ENCODE results near the gene COL17A1. TPM values are rescaled to one million over a fixed set of nuclear protein-coding genes. Genes with fewer than 3 reads are reported as not detected.

Gene COL17A1
- total and polyA plus RNA-seq, 2 experiments from 2014 or later, result 1.1 to 1.3 TPM

- Histone ChIP-seq H3F3A (replicated peaks; ENCODE audit: low read depth) (peaks cover 4% of the 10 kb centered on the region; the same call in 1 of the 2 replicates), H3K36me3 (ENCODE audit: insufficient read depth) (no peaks in the 10 kb centered on the region), H3K4me2 (peak overlapping the region; percentile 78), H2AFZ (peak overlapping the region; percentile 20; the same call in 1 of the 2 replicates), H3K27ac (ENCODE audit: low read depth) (peak overlapping the region; percentile 94), H4K20me1 (replicated peaks; ENCODE audit: insufficient read depth) (no peaks in the 10 kb centered on the region), H3K27me3 (ENCODE audit: insufficient read depth) (no peaks in the 10 kb centered on the region), H3K79me2 (replicated peaks; ENCODE audit: insufficient read depth) (no peaks in the 10 kb centered on the region), H3K4me3 (peak overlapping the region; percentile 71), H3K4me1 (ENCODE audit: insufficient read depth) (peaks cover 14% of the 10 kb centered on the region; the same call in 1 of the 2 replicates), H3K9me2 (ENCODE audit: insufficient read depth) (no peaks in the 10 kb centered on the region)
- no peak for TF ChIP-seq EZH2phosphoT487 (IDR thresholded peaks at IDR 0.05; ENCODE audit: unreplicated experiment)
- no peak for TF ChIP-seq ZNF331 (CRISPR knock-in tag; IDR thresholded peaks at IDR 0.05; ENCODE audit: low read depth)
- no peak for TF ChIP-seq NANOG (IDR thresholded peaks at IDR 0.05; ENCODE audit: borderline replicate concordance)
- TF ChIP-seq ETS1 (IDR thresholded peaks at IDR 0.05), result no peak
- no peak for TF ChIP-seq JUNB (IDR thresholded peaks at IDR 0.05; ENCODE audit: unreplicated experiment)
- TF ChIP-seq, protein P1, sequence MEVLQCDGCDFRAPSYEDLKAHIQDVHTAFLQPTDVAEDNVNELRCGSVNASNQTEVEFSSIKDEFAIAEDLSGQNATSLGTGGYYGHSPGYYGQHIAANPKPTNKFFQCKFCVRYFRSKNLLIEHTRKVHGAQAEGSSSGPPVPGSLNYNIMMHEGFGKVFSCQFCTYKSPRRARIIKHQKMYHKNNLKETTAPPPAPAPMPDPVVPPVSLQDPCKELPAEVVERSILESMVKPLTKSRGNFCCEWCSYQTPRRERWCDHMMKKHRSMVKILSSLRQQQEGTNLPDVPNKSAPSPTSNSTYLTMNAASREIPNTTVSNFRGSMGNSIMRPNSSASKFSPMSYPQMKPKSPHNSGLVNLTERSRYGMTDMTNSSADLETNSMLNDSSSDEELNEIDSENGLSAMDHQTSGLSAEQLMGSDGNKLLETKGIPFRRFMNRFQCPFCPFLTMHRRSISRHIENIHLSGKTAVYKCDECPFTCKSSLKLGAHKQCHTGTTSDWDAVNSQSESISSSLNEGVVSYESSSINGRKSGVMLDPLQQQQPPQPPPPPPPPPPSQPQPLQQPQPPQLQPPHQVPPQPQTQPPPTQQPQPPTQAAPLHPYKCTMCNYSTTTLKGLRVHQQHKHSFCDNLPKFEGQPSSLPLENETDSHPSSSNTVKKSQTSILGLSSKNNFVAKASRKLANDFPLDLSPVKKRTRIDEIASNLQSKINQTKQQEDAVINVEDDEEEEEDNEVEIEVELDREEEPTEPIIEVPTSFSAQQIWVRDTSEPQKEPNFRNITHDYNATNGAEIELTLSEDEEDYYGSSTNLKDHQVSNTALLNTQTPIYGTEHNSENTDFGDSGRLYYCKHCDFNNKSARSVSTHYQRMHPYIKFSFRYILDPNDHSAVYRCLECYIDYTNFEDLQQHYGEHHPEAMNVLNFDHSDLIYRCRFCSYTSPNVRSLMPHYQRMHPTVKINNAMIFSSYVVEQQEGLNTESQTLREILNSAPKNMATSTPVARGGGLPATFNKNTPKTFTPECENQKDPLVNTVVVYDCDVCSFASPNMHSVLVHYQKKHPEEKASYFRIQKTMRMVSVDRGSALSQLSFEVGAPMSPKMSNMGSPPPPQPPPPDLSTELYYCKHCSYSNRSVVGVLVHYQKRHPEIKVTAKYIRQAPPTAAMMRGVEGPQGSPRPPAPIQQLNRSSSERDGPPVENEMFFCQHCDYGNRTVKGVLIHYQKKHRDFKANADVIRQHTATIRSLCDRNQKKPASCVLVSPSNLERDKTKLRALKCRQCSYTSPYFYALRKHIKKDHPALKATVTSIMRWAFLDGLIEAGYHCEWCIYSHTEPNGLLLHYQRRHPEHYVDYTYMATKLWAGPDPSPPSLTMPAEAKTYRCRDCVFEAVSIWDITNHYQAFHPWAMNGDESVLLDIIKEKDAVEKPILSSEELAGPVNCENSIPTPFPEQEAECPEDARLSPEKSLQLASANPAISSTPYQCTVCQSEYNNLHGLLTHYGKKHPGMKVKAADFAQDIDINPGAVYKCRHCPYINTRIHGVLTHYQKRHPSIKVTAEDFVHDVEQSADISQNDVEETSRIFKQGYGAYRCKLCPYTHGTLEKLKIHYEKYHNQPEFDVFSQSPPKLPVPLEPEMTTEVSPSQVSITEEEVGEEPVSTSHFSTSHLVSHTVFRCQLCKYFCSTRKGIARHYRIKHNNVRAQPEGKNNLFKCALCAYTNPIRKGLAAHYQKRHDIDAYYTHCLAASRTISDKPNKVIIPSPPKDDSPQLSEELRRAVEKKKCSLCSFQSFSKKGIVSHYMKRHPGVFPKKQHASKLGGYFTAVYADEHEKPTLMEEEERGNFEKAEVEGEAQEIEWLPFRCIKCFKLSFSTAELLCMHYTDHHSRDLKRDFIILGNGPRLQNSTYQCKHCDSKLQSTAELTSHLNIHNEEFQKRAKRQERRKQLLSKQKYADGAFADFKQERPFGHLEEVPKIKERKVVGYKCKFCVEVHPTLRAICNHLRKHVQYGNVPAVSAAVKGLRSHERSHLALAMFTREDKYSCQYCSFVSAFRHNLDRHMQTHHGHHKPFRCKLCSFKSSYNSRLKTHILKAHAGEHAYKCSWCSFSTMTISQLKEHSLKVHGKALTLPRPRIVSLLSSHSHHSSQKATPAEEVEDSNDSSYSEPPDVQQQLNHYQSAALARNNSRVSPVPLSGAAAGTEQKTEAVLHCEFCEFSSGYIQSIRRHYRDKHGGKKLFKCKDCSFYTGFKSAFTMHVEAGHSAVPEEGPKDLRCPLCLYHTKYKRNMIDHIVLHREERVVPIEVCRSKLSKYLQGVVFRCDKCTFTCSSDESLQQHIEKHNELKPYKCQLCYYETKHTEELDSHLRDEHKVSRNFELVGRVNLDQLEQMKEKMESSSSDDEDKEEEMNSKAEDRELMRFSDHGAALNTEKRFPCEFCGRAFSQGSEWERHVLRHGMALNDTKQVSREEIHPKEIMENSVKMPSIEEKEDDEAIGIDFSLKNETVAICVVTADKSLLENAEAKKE (CRISPR knock-in tag; IDR thresholded peaks at IDR 0.05), result no peak
- no peak for TF ChIP-seq CREB1 (CRISPR knock-in tag; IDR thresholded peaks at IDR 0.05; ENCODE audit: low read depth)
- no peak for TF ChIP-seq POLR2AphosphoS5 (IDR thresholded peaks at IDR 0.05; ENCODE audit: low read depth)
- TF ChIP-seq STAT1 (IDR thresholded peaks at IDR 0.05; ENCODE audit: unreplicated experiment), result no peak
- TF ChIP-seq ZNF114 (CRISPR knock-in tag; IDR thresholded peaks at IDR 0.05), result no peak
- no peak for TF ChIP-seq EZH2 (IDR thresholded peaks at IDR 0.05; ENCODE audit: low read depth, unreplicated experiment)
- TF ChIP-seq REST (IDR thresholded peaks at IDR 0.05; ENCODE audit: unreplicated experiment), result no peak
- TF ChIP-seq, protein P2, sequence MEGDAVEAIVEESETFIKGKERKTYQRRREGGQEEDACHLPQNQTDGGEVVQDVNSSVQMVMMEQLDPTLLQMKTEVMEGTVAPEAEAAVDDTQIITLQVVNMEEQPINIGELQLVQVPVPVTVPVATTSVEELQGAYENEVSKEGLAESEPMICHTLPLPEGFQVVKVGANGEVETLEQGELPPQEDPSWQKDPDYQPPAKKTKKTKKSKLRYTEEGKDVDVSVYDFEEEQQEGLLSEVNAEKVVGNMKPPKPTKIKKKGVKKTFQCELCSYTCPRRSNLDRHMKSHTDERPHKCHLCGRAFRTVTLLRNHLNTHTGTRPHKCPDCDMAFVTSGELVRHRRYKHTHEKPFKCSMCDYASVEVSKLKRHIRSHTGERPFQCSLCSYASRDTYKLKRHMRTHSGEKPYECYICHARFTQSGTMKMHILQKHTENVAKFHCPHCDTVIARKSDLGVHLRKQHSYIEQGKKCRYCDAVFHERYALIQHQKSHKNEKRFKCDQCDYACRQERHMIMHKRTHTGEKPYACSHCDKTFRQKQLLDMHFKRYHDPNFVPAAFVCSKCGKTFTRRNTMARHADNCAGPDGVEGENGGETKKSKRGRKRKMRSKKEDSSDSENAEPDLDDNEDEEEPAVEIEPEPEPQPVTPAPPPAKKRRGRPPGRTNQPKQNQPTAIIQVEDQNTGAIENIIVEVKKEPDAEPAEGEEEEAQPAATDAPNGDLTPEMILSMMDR (conservative IDR thresholded peaks at IDR 0.05; ENCODE audit: low read depth in 2 of 2), result no peak
- peaks cover 10% of the 10 kb centered on the region for H3K36me3 Mint-ChIP-seq (ENCODE audit: low read depth)
- peak overlapping the region; percentile 85 for H3K4me3 Mint-ChIP-seq
- peaks cover 10% of the 10 kb centered on the region for H3K27me3 Mint-ChIP-seq (ENCODE audit: insufficient read depth, low read depth, poor library complexity)
- DNase-seq (ENCODE audit: low spot score) (peak; percentile 67), ATAC-seq (peak; percentile 7; the same call in 2 of the 3 replicates)
- no peaks in the 10 kb centered on the region for H3K9me3 Mint-ChIP-seq
- H3K27ac Mint-ChIP-seq, result peak overlapping the region; percentile 96
- peaks cover 32% of the 10 kb centered on the region for H3K4me1 Mint-ChIP-seq
These were observed 36.8 kb upstream of the COL17A1 start for GRCh38 chr10:104122225-104123107.
